K562 (cell line): ENCODE measurements around the gene SP4. TPM values are rescaled to one million over a fixed set of nuclear protein-coding genes. Genes with fewer than 3 reads are reported as not detected.

ENCODE experiments used
- EHMT2 ChIP-seq: fragments of 450-650 bp; IDR thresholded peaks from 2 replicates; pipeline ENCODE4 v1.6.1; 2018; ENCODE audit warnings: antibody characterized with exemption
- FOXJ2 ChIP-seq: fragments of 200-800 bp; sonication (Bioruptor generic); IDR thresholded peaks from 2 replicates; pipeline ENCODE4 v1.6.1; 2016; ENCODE audit warnings: missing genetic modification characterization, missing compliant biosample characterization
- NFIC ChIP-seq: fragments of 450-650 bp; IDR thresholded peaks from 2 replicates; pipeline ENCODE4 v1.6.1; 2017; ENCODE audit warnings: mild to moderate bottlenecking, inconsistent platforms
- NFXL1 ChIP-seq: fragments of 450-650 bp; formaldehyde crosslinking; IDR thresholded peaks from 2 replicates; pipeline ENCODE4 v1.4.0; 2021; ENCODE audit warnings: mild to moderate bottlenecking
- PHF21A ChIP-seq: fragments of 450-650 bp; IDR thresholded peaks from 2 replicates; pipeline ENCODE4 v1.6.1; 2017; ENCODE audit warnings: low read depth, borderline replicate concordance
- RBM34 ChIP-seq: fragments of 200-400 bp; formaldehyde crosslinking; IDR thresholded peaks from 2 replicates; pipeline ENCODE4 v1.6.1; 2018; ENCODE audit warnings: low read length, borderline replicate concordance; ENCODE audit not compliant: insufficient read depth
- SMARCB1 ChIP-seq: IDR thresholded peaks from 2 replicates; pipeline ENCODE4 v1.6.1; 2011; ENCODE audit warnings: improper control_type of control experiment, low read depth; ENCODE audit not compliant: insufficient read length
- ZBTB17 ChIP-seq: fragments of 450-650 bp; formaldehyde crosslinking; IDR thresholded peaks from 2 replicates; pipeline ENCODE4 v1.4.0; 2020; ENCODE audit warnings: mild to moderate bottlenecking
- ZNF143 ChIP-seq: sonication (generic); formaldehyde crosslinking; IDR thresholded peaks from 2 replicates; pipeline ENCODE4 v1.9.0; 2022; ENCODE audit warnings: mild to moderate bottlenecking, missing genetic modification reagents
- polyA plus RNA-seq, 8 experiments: library from polyadenylated mRNA; depleted of rRNA in 4 of 8; stranded (reverse) in 5 of 8; unstranded in 3 of 8; fragments of >200 nt; fragmentation: Nextera tagmentation in 2 of 8; fragmentation: Illumina TruSeq in 1 of 8; extraction: Ambion mirVana in 2 of 8; extraction: Trizol in 1 of 8; gene quantifications; 2 replicates each; pipeline versions ENCODE4 v1.2.1 to v1.2.3, GENCODE V29; 2011 to 2014; ENCODE audit warnings: inconsistent platforms in 1 of 8, missing spikeins in 1 of 8
- total RNA-seq, 7 experiments: library from RNA; depleted of rRNA in 6 of 7; stranded (reverse); fragments of >200 nt in 6 of 7; fragmentation: Illumina TruSeq in 2 of 7; extraction: Trizol in 2 of 7; gene quantifications; 2 replicates each; pipeline versions ENCODE4 v1.2.1 to v1.2.3, GENCODE V29; 2011 to 2021; ENCODE audit warnings: low replicate concordance in 1 of 7
- TF ChIP-seq, protein P1 (sequence below): fragments of 450-650 bp; IDR thresholded peaks from 2 replicates; pipeline ENCODE4 v1.6.1; 2016; ENCODE audit warnings: mild to moderate bottlenecking, moderate library complexity
- TF ChIP-seq, protein P2 (sequence below): fragments of 450-650 bp; IDR thresholded peaks from 2 replicates; pipeline ENCODE4 v1.6.1; 2016; ENCODE audit warnings: antibody characterized with exemption

The SP4 gene
- total and polyA plus RNA-seq, 9 of the 15 experiments (the other 6 are each of a cell fraction or from before 2014, with no cell fraction given): 2.4 to 9.4 (median 4.5) TPM

DNA sequence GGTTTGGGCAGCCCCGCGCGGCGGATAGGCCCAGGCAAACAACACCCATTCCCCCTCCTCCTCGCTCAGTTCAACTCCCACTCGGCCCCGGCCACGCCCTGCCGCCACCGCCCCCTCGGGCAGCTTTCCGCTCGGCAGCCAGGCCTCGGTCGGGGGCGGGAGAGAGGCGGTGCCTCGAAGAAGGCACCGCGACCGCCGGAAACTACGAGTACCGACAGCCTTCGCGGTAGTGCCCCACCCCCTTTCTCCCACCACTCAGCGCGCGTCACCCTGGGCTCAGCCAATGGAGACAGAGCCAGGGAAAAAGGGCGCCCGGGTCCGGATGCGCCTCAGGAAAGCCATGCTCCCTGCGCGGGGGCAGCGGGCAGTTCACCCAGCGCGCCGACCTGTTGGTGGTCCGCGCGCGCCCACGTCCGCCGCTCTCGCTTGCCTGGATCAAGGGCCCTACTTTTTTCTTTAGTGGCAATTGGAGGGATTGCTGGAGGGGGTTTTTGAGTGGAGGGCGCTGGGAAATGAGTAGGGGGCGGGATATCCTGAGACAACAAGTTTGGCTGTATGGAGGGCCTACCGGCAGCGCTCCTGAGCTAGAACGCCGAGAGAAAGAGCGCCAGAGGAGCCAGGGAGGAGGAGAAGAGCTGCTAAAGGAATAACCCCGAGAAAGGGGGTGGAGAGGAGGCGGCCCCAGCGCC is 557 bp upstream of the SP4 start (continued):
- TF ChIP-seq, protein P1, sequence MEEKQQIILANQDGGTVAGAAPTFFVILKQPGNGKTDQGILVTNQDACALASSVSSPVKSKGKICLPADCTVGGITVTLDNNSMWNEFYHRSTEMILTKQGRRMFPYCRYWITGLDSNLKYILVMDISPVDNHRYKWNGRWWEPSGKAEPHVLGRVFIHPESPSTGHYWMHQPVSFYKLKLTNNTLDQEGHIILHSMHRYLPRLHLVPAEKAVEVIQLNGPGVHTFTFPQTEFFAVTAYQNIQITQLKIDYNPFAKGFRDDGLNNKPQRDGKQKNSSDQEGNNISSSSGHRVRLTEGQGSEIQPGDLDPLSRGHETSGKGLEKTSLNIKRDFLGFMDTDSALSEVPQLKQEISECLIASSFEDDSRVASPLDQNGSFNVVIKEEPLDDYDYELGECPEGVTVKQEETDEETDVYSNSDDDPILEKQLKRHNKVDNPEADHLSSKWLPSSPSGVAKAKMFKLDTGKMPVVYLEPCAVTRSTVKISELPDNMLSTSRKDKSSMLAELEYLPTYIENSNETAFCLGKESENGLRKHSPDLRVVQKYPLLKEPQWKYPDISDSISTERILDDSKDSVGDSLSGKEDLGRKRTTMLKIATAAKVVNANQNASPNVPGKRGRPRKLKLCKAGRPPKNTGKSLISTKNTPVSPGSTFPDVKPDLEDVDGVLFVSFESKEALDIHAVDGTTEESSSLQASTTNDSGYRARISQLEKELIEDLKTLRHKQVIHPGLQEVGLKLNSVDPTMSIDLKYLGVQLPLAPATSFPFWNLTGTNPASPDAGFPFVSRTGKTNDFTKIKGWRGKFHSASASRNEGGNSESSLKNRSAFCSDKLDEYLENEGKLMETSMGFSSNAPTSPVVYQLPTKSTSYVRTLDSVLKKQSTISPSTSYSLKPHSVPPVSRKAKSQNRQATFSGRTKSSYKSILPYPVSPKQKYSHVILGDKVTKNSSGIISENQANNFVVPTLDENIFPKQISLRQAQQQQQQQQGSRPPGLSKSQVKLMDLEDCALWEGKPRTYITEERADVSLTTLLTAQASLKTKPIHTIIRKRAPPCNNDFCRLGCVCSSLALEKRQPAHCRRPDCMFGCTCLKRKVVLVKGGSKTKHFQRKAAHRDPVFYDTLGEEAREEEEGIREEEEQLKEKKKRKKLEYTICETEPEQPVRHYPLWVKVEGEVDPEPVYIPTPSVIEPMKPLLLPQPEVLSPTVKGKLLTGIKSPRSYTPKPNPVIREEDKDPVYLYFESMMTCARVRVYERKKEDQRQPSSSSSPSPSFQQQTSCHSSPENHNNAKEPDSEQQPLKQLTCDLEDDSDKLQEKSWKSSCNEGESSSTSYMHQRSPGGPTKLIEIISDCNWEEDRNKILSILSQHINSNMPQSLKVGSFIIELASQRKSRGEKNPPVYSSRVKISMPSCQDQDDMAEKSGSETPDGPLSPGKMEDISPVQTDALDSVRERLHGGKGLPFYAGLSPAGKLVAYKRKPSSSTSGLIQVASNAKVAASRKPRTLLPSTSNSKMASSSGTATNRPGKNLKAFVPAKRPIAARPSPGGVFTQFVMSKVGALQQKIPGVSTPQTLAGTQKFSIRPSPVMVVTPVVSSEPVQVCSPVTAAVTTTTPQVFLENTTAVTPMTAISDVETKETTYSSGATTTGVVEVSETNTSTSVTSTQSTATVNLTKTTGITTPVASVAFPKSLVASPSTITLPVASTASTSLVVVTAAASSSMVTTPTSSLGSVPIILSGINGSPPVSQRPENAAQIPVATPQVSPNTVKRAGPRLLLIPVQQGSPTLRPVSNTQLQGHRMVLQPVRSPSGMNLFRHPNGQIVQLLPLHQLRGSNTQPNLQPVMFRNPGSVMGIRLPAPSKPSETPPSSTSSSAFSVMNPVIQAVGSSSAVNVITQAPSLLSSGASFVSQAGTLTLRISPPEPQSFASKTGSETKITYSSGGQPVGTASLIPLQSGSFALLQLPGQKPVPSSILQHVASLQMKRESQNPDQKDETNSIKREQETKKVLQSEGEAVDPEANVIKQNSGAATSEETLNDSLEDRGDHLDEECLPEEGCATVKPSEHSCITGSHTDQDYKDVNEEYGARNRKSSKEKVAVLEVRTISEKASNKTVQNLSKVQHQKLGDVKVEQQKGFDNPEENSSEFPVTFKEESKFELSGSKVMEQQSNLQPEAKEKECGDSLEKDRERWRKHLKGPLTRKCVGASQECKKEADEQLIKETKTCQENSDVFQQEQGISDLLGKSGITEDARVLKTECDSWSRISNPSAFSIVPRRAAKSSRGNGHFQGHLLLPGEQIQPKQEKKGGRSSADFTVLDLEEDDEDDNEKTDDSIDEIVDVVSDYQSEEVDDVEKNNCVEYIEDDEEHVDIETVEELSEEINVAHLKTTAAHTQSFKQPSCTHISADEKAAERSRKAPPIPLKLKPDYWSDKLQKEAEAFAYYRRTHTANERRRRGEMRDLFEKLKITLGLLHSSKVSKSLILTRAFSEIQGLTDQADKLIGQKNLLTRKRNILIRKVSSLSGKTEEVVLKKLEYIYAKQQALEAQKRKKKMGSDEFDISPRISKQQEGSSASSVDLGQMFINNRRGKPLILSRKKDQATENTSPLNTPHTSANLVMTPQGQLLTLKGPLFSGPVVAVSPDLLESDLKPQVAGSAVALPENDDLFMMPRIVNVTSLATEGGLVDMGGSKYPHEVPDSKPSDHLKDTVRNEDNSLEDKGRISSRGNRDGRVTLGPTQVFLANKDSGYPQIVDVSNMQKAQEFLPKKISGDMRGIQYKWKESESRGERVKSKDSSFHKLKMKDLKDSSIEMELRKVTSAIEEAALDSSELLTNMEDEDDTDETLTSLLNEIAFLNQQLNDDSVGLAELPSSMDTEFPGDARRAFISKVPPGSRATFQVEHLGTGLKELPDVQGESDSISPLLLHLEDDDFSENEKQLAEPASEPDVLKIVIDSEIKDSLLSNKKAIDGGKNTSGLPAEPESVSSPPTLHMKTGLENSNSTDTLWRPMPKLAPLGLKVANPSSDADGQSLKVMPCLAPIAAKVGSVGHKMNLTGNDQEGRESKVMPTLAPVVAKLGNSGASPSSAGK: peak; percentile 70
- TF ChIP-seq SMARCB1 (no peak), ZNF143 (CRISPR knock-in tag) (peak; percentile 90), PHF21A (0 out of 2 replicates have a peak, but pooled peaks have one; percentile 35), NFIC (peak; percentile 24; the same call in 1 of the 2 replicates), EHMT2 (no peak), NFXL1 (CRISPR knock-in tag) (no peak), ZBTB17 (CRISPR knock-in tag) (no peak), FOXJ2 (tag) (no peak), RBM34 (no peak)
- TF ChIP-seq, protein P2, sequence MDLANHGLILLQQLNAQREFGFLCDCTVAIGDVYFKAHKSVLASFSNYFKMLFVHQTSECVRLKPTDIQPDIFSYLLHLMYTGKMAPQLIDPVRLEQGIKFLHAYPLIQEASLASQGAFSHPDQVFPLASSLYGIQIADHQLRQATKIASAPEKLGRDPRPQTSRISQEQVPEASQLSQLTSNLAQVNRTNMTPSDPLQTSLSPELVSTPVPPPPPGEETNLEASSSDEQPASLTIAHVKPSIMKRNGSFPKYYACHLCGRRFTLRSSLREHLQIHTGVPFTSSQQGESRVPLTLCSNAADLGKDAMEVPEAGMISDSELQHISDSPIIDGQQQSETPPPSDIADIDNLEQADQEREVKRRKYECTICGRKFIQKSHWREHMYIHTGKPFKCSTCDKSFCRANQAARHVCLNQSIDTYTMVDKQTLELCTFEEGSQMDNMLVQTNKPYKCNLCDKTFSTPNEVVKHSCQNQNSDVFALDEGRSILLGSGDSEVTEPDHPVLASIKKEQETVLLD: 0 out of 2 replicates have a peak, but pooled peaks have one; percentile 53
